Left ventricle myocardium inferior (tissue), 1 donor: Measurements from ENCODE around the gene RBMS3. TPM values are rescaled to one million over a fixed set of nuclear protein-coding genes. Genes with fewer than 3 reads are reported as not detected.
A peak's percentile ranks its signal among the peaks of the same experiment; 100 is the strongest.

Experiments used
- DNase-seq: peaks from one replicate; pipeline ENCODE4 v3.0.0-alpha.2; 2020
- H3K27ac ChIP-seq: fragments of 200-600 bp; replicated peaks from 2 replicates; pipeline ENCODE4 v1.8.0; 2021
- H3K27me3 ChIP-seq: fragments of 200-600 bp; 2 replicates; pipeline ENCODE4 v1.8.0; 2021; ENCODE audit warnings: low read depth
- H3K36me3 ChIP-seq: fragments of 200-600 bp; 2 replicates; pipeline ENCODE4 v1.8.0; 2021
- H3K4me1 ChIP-seq: fragments of 200-600 bp; 2 replicates; pipeline ENCODE4 v1.8.0; 2021
- H3K4me3 ChIP-seq: fragments of 200-600 bp; 2 replicates; pipeline ENCODE4 v1.8.0; 2021; ENCODE audit warnings: mild to moderate bottlenecking, moderate library complexity
- H3K9me3 ChIP-seq: fragments of 200-600 bp; replicated peaks from 2 replicates; pipeline ENCODE4 v1.8.0; 2021
- CTCF ChIP-seq: fragments of 200-600 bp; IDR thresholded peaks from 2 replicates; pipeline ENCODE4 v1.8.0; 2021; ENCODE audit warnings: antibody characterized with exemption, mild to moderate bottlenecking, borderline replicate concordance
- intact Hi-C: fragments of 100-400 bp; cut with micrococcal nuclease; formaldehyde crosslinking; loops from one replicate; pipeline ENCODE4 v1.11.0; 2022
- total RNA-seq: library from RNA; stranded (reverse); fragmentation: NEBNext Ultra II Directional; extraction: Animal tissue kit (Norgen Biotek cat#: 25700); gene quantifications from one replicate; pipeline ENCODE4 v1.2.1, GENCODE V29; 2021
- donor health status: DM: no; HTN: yes; CAD: no; lungs with severe emphysema.

Gene RBMS3
- total RNA-seq, 1 donor from 2014 or later, result 25.3 TPM

GRCh38 chr3:29506502-29506901 lies 225.6 kb downstream of the RBMS3 start:
- no peaks in the 10 kb centered on the region for H3K9me3 ChIP-seq
- intact Hi-C loops, result no loop called here
- DNase-seq, result no peak
- H3K4me3 ChIP-seq, result no peak overlapping the region
- peaks cover 30% of the 10 kb centered on the region for H3K4me1 ChIP-seq
- TF ChIP-seq CTCF, result no peak
- no peak overlapping the region for H3K27ac ChIP-seq
- no peaks in the 10 kb centered on the region for H3K27me3 ChIP-seq
- no peaks in the 10 kb centered on the region for H3K36me3 ChIP-seq

- Histone ChIP-seq H3K4me1 (peaks cover 48% of the 10 kb centered on the region), H3K27ac (peak overlapping the region; percentile 2), H3K4me3 (no peak overlapping the region), H3K27me3 (no peaks in the 10 kb centered on the region), H3K36me3 (no peaks in the 10 kb centered on the region), H3K9me3 (no peaks in the 10 kb centered on the region)
- no peak for DNase-seq
- intact Hi-C loops, result loop anchor here (10.0 kb wide), 1 partner anchor 227 kb away; the partner anchor contains the start of gene RBMS3
- TF ChIP-seq CTCF, result no peak
These were observed 230.8 kb downstream of the RBMS3 start for GRCh38 chr3:29511701-29512100.

GRCh38 chr3:29512641-29513040 lies 231.8 kb downstream of the RBMS3 start:
- no peak for DNase-seq
- peak overlapping the region; percentile 72 for H3K27ac ChIP-seq
- no peak for TF ChIP-seq CTCF
- intact Hi-C loops, result loop anchor here (10.0 kb wide), 1 partner anchor 228 kb away; the partner anchor contains the start of gene RBMS3
- peaks cover 48% of the 10 kb centered on the region for H3K4me1 ChIP-seq
- H3K4me3 ChIP-seq, result peak overlapping the region; percentile 22
- H3K27me3 ChIP-seq, result no peaks in the 10 kb centered on the region
- no peaks in the 10 kb centered on the region for H3K36me3 ChIP-seq
- H3K9me3 ChIP-seq, result no peaks in the 10 kb centered on the region

- Histone ChIP-seq H3K36me3 (no peaks in the 10 kb centered on the region), H3K9me3 (no peaks in the 10 kb centered on the region), H3K27me3 (no peaks in the 10 kb centered on the region), H3K4me1 (peaks cover 48% of the 10 kb centered on the region), H3K4me3 (peak overlapping the region; percentile 22), H3K27ac (peak overlapping the region; percentile 72)
- no peak for TF ChIP-seq CTCF
- intact Hi-C loops, result loop anchor here (10.0 kb wide), 1 partner anchor 228 kb away; the partner anchor contains the start of gene RBMS3
- DNase-seq, result no peak
These were observed 232.4 kb downstream of the RBMS3 start for GRCh38 chr3:29513236-29513635.

GRCh38 chr3:29514170-29514569 lies 233.3 kb downstream of the RBMS3 start:
- Histone ChIP-seq H3K4me1 (peaks cover 51% of the 10 kb centered on the region), H3K4me3 (peak overlapping the region; percentile 22), H3K27ac (peak overlapping the region; percentile 72), H3K9me3 (no peaks in the 10 kb centered on the region), H3K27me3 (no peaks in the 10 kb centered on the region), H3K36me3 (no peaks in the 10 kb centered on the region)
- no peak for TF ChIP-seq CTCF
- DNase-seq, result no peak
- intact Hi-C loops, result loop anchor here (10.0 kb wide), 1 partner anchor 229 kb away; the partner anchor contains the start of gene RBMS3
